HG03064 (cell line): ENCODE measurements around the gene OR4K1.
"Not testable (repeated sequence)": the region's sequence is repeated elsewhere in the genome, so short reads cannot be mapped to it uniquely, and the experiment has no call there.

Experiments used
- ATAC-seq: cut with Tn5 transposase; IDR thresholded peaks from one replicate; pipeline ENCODE4 v1.9.1; 2021; ENCODE audit warnings: low read depth; ENCODE audit not compliant: unreplicated experiment

OR4K1 gene

GRCh38 chr14:19930617-19931016 is at the start of gene OR4K1:
Gene OR4K1, plus strand, starts transcription at chr14:19930917. Its CDS starts 4,750 bp downstream, at chr14:19935667.
- no peak for ATAC-seq

GRCh38 chr14:19895282-19895681 is 35.4 kb upstream of the OR4K1 start:
- no peak for ATAC-seq

GRCh38 chr14:19900999-19901398 is 29.7 kb upstream of the OR4K1 start:
- ATAC-seq, result no peak

- ATAC-seq, result no peak
These were observed 28.3 kb upstream of the OR4K1 start for GRCh38 chr14:19902409-19902808.

- ATAC-seq, result no peak
These were observed 24.1 kb upstream of the OR4K1 start for GRCh38 chr14:19906665-19907064.

GRCh38 chr14:19911114-19911513 is 19.6 kb upstream of the OR4K1 start:
- no peak for ATAC-seq

GRCh38 chr14:19917243-19917642 is 13.5 kb upstream of the OR4K1 start:
- ATAC-seq, result no peak

- no peak for ATAC-seq
These were observed 12.7 kb upstream of the OR4K1 start for GRCh38 chr14:19917955-19918518.

- ATAC-seq, result no peak
These were observed 12.0 kb upstream of the OR4K1 start for GRCh38 chr14:19918553-19919264.

- no peak for ATAC-seq
These were observed 10.6 kb upstream of the OR4K1 start, which contains the start of gene OR4K5 for GRCh38 chr14:19920021-19920657. Gene OR4K5, plus strand, starts transcription at chr14:19920607. Its CDS starts 0 bp downstream, at chr14:19920607.

- no peak for ATAC-seq
These were observed 11.0 kb downstream of the OR4K1 start for GRCh38 chr14:19941668-19942067.

GRCh38 chr14:19947413-19948090 is 16.8 kb downstream of the OR4K1 start:
- ATAC-seq, result no peak

GRCh38 chr14:19949218-19949617 is 18.5 kb downstream of the OR4K1 start:
- no peak for ATAC-seq

GRCh38 chr14:19969735-19970134 is 39.0 kb downstream of the OR4K1 start:
- ATAC-seq, result not testable (repeated sequence)

GRCh38 chr14:19974844-19975243 is 44.1 kb downstream of the OR4K1 start:
- ATAC-seq, result no peak

GRCh38 chr14:19975291-19975690 is 44.6 kb downstream of the OR4K1 start, which contains the start of gene OR4K15:
Gene OR4K15, plus strand, starts transcription at chr14:19975591. Its CDS starts 0 bp downstream, at chr14:19975591.
- no peak for ATAC-seq
